PC-9 (cell line): ENCODE results near the gene FOXN3.

Experiments
- CTCF ChIP-seq: fragments of 200-600 bp; sonication (generic); conservative IDR thresholded peaks from 2 replicates; pipeline ENCODE4 v1.6.1; 2017; ENCODE audit warnings: mixed run types, antibody characterized with exemption, mild to moderate bottlenecking, moderate library complexity
- EZH2 ChIP-seq: fragments of 200-600 bp; sonication (generic); IDR thresholded peaks from 2 replicates; pipeline ENCODE4 v1.8.0; 2017; ENCODE audit warnings: antibody characterized with exemption, low read depth

GRCh38 chr14:89384023-89384422 is 33.0 kb downstream of the FOXN3 start:
- TF ChIP-seq CTCF = no peak
- TF ChIP-seq EZH2 = no peak
